Colonic mucosa (tissue), 4 donors: ENCODE measurements around the gene PRDM9. TPM values are rescaled to one million over a fixed set of nuclear protein-coding genes. Genes with fewer than 3 reads are reported as not detected.

Experiments used
- DNase-seq: peaks from one replicate; pipeline ENCODE4 v3.0.0-alpha.2; 2020
- H3K27ac ChIP-seq: fragments of 200-600 bp; one replicate; pipeline ENCODE4 v1.8.0; 2021
- H3K27me3 ChIP-seq: fragments of 200-600 bp; one replicate; pipeline ENCODE4 v1.8.0; 2021
- H3K36me3 ChIP-seq: fragments of 200-600 bp; one replicate; pipeline ENCODE4 v1.8.0; 2021
- H3K4me1 ChIP-seq: fragments of 200-600 bp; one replicate; pipeline ENCODE4 v1.8.0; 2021; ENCODE audit warnings: mild to moderate bottlenecking
- H3K4me3 ChIP-seq: fragments of 200-600 bp; one replicate; pipeline ENCODE4 v1.8.0; 2021
- H3K9ac ChIP-seq, 2 donors: one replicate each; pipeline ENCODE4 v1.7.0; 2013; ENCODE audit warnings: control low read depth in 2 of 2, low read depth in 2 of 2, low read length in 2 of 2
- H3K9me3 ChIP-seq: fragments of 200-600 bp; one replicate; pipeline ENCODE4 v1.8.0; 2021
- CTCF ChIP-seq: fragments of 200-600 bp; IDR thresholded peaks from one replicate; pipeline ENCODE4 v1.8.0; 2022; ENCODE audit warnings: antibody characterized with exemption, mild to moderate bottlenecking
- intact Hi-C: fragments of 100-400 bp; cut with DNase I; formaldehyde crosslinking; loops from one replicate; pipeline ENCODE4 v1.14.1; 2022
- total RNA-seq, 2 donors: library from RNA; stranded (reverse); fragmentation: NEBNext Ultra II Directional in 1 of 2; extraction: Animal tissue kit (Norgen Biotek cat#: 25700) in 1 of 2; gene quantifications; one replicate each; pipeline ENCODE4 v1.2.1, GENCODE V29; 2021
- donor health status: healthy.
- donor health status: DM: no; HTN: no; CAD: no.
- donor health status: DM: no; HTN: no; CAD: no.

The PRDM9 gene
- total RNA-seq, 2 donors from 2014 or later, result not detected

- TF ChIP-seq CTCF, result no peak
- no peaks in the 10 kb centered on the region for H3K4me1 ChIP-seq
- H3K9me3 ChIP-seq, result no peaks in the 10 kb centered on the region
- H3K9ac ChIP-seq, result no peak overlapping the region
- H3K36me3 ChIP-seq, result no peaks in the 10 kb centered on the region
- DNase-seq, result no peak
- no peaks in the 10 kb centered on the region for H3K27me3 ChIP-seq
- no peak overlapping the region for H3K27ac ChIP-seq
- no peak overlapping the region for H3K4me3 ChIP-seq
- intact Hi-C loops, result no loop called here
Measured at GRCh38 chr5:23528677-23529076, 21.3 kb downstream of the PRDM9 start.

- Histone ChIP-seq H3K4me3 (no peak overlapping the region), H3K9me3 (no peaks in the 10 kb centered on the region), H3K36me3 (no peaks in the 10 kb centered on the region), H3K4me1 (no peaks in the 10 kb centered on the region), H3K27ac (no peak overlapping the region), H3K9ac (no peak overlapping the region), H3K27me3 (no peaks in the 10 kb centered on the region)
- no peak for DNase-seq
- TF ChIP-seq CTCF, result no peak
- intact Hi-C loops, result no loop called here
Measured at GRCh38 chr5:23530571-23530970, 23.2 kb downstream of the PRDM9 start.

GRCh38 chr5:23571059-23571458, 63.6 kb downstream of the PRDM9 start:
- Histone ChIP-seq H3K4me1 (no peaks in the 10 kb centered on the region), H3K27me3 (no peaks in the 10 kb centered on the region), H3K9ac (no peak overlapping the region), H3K4me3 (no peak overlapping the region), H3K27ac (no peak overlapping the region), H3K36me3 (no peaks in the 10 kb centered on the region), H3K9me3 (no peaks in the 10 kb centered on the region)
- intact Hi-C loops, result no loop called here
- DNase-seq, result no peak
- no peak for TF ChIP-seq CTCF
